Erythroblast (primary cell): ENCODE measurements around the gene LEMD1.
A peak's percentile ranks its signal among the peaks of the same experiment; 100 is the strongest.

Source experiments
- GATA1 ChIP-seq: IDR thresholded peaks from 2 replicates; pipeline ENCODE4 v1.6.1; 2011; ENCODE audit warnings: low read depth, mild to moderate bottlenecking, control low read depth, low read length, moderate library complexity
- POLR2A ChIP-seq: IDR thresholded peaks from 2 replicates; pipeline ENCODE4 v1.6.1; 2011; ENCODE audit warnings: mild to moderate bottlenecking, low read length

GRCh38 chr1:205339197-205339702 lies 82.6 kb downstream of the LEMD1 start:
- TF ChIP-seq POLR2A = peak; percentile 55
- no peak for TF ChIP-seq GATA1
